Non-pigmented ciliary epithelial cell (primary cell): Measurements from ENCODE around the gene SLC24A3.

ENCODE experiments used
- DNase-seq: peaks from one replicate; pipeline ENCODE4 v3.0.0-alpha.2; 2010; ENCODE audit warnings: low read depth

The SLC24A3 gene

DNA sequence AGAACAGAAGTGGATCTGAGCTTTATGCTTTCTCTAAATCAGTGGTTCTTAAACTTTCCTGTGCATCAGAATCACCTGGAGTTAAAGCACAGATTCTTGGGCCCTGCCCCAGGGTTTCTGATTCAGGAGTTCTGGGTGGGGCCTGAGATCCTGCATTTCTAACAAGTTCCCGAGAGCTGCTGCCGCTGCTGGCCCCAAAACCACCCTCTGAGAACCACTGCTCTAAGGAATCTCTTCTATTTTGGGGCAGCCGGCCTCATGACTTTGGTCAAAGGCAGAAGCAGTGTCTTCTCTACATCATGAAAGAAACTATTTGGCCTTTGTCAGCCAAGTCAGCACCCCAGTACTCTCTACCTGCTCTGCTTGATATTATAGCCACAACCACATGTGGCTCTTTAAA, 503.5 kb downstream of the SLC24A3 start:
- no peak for DNase-seq

DNA sequence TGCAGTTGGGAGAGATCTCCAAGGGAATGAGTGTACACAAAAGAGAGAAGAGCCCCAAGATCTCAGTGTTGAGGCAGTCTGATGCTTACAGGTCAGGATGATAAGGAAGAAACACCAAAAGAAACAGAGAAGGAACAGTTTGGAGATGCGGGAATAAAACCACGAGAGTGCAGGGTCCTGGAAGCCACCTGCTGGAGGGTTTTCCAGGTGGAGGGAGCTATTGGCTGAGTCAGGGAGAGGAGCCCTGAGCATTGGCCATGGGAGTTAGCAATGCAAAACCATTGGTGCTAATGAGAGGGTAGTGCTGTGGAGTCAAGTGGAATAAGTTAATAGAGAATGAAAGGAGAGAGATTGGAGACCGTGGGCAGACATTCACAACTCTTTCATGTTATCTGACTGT, 506.4 kb downstream of the SLC24A3 start:
- DNase-seq = no peak

DNA sequence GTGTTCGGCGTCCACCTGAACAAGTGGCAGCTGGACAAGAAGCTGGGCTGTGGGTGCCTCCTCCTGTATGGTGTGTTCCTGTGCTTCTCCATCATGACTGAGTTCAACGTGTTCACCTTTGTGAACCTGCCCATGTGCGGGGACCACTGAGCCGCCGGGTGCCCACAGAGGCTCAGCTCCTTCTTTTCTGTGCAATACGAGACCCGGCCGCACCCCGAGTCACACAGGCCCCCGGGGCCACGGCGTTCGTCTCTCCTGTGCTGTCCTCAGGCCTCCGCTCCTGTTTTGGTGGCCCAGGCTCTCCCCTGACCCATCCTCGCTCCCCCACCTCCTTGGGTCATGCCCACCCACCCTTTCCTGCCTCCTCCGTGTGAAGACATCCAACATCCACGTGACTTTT, 508.5 kb downstream of the SLC24A3 start:
- no peak for DNase-seq

DNA sequence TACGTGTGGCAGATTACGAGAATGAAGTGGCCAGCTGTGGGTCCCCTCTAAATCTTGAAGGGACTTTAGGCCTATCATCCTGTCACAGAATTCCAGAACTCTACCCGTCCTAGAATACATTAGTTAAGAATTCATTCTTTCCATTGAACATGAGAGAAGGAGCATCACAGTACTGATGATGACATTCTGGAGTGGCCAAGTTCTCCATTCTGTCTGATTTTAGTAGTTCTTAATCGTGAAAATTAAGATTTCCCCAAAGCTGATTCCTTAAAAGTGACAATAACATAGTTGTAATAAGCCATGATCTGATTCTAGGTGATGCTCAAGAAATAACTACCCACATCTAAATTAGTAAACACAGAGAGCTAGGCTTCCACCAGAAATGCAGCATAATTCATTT, 510.6 kb downstream of the SLC24A3 start:
- DNase-seq = no peak

DNA sequence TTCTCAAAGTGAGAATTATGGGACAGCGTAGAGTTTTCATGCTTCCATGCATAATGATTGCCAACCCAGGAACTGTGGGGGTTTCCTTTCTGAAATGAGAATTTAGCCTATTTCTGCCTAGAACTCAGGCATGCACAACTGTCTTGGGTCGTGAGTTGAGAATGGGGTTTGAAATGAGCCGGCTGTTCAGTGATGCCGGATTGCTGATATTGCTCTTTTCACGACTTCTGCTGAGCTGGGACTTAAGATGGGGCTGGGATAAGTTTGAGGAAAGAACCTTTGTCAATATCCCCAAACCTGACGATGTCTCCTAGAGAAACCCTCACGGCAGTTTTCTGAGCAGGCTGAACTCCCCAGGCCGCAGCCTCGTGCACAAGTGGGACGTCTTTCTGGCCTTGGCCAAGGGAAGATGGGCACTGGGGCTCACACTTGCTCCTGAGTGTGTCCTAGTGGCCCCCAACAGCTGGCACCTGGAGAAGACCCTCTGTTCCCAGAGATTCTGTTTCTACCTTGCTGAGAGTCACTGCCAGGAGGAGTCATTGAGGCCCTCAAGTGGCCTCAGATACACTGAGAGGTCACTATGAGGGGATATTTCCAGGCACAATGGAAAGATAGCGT, 511.5 kb downstream of the SLC24A3 start:
- DNase-seq = no peak

DNA sequence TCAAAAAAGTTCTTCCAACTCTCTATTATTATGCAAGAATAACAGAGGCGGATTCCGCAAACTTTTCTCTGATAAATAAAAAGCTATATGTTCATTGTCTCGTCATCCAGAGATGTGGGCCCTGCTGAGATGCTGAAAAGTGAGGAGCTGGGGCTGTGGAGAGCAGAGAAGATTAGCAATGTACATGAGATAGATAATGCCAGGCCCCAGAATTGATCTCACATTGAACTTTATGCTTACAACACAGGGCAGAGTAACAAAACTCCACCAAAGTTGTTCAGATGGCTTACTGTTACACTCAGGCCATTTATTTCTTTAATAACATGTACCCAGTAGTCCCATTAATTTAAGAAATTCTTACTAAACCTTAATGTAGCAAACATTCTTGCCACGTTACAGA, 512.9 kb downstream of the SLC24A3 start:
- DNase-seq = no peak

DNA sequence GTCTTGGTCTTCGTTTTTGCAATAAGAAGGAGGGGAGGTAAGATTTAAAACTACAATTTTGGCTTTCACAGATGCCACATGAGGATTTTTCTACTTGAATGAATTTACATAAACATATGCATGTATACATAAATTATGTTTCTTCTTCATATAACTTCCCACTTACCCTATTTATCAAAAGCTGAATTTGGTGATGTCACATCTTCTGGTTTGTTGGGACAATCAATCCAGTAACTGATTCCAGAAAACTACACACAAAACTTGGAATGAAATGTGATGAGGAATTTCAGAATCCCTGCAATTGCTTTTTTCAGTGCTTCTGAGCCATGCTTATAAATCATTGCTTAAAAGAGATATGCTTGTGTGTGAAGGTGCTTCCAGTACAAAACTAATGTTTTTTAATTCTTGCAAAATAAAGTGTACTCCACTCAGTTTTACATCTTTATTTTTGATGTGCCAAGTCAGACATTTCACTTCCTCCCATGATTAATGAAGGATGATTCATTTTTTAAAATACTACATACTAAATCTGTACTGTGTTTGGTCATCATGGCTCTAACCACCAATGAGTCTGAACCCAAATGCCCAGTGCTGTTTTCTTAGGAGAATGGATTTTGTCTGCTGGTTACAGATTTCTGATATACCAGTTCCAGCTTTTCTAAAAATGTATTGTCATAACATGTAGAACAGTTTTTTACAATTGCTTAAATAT, 513.5 kb downstream of the SLC24A3 start:
- no peak for DNase-seq

DNA sequence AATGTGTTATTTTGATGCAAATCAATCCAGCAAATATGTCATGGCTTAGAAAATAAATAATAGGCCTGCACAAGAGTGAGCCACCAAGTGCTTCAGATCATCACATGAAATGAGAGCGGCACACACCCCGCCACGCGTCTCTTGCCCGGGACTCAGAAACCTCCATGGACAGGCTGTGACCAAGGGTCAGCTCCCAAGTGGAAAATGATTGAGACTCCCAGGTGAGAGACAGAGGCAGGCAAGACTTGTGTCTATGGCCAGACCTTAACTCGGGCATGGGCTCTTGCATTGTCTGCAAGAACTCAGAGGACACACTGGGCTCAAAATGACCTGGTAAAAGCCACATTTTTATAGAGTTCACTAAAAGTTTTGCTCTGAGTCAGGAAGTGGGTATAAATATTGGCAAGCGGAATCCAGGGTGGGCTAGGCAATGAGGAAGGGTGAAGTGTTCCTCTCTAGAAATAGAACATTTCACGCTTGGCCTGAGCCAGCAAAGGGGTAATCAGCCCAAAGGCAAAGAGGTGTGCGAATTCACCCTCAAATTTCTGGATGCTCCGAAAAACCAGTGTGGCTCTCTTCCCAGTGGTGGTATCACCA, 514.9 kb downstream of the SLC24A3 start:
- DNase-seq = no peak

DNA sequence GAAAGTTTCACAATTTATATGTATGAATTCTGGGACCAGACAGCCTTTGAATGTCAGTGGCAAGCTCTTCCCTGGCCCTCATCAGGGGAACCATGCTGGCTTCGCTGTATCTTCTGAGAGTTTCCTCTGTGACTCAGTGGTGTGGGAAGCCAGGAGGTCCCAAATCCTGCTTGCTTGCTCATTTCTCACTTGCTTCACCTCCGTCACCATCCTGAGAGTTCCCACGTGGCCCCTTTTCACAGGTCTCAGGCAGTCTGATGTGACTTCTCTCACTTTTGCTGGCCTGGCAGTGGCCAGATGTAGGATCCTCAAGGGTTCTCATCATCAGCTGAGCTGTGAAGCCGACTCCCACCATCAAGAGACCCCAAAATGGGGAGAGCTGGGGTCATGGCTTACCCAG, 517.2 kb downstream of the SLC24A3 start:
- no peak for DNase-seq

DNA sequence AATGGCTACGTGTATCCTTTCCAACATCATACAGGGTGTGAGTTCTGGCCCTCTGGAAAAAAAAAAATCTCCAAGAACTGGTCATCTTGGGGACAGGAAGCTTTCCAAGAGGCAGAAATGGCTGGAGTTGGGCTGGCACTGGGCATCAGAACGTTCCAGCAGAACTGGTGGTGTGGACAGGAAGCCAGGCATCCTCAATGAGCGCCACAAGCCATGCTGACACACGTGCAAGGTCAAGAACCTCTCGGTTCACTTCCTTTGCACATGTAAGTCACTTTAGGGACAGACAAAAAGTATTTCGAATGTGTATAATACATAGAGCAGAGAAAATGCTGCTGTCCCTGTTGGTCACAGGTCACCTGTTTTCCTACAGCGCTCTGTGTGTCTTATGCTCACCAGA, 518.3 kb downstream of the SLC24A3 start:
- DNase-seq = no peak

DNA sequence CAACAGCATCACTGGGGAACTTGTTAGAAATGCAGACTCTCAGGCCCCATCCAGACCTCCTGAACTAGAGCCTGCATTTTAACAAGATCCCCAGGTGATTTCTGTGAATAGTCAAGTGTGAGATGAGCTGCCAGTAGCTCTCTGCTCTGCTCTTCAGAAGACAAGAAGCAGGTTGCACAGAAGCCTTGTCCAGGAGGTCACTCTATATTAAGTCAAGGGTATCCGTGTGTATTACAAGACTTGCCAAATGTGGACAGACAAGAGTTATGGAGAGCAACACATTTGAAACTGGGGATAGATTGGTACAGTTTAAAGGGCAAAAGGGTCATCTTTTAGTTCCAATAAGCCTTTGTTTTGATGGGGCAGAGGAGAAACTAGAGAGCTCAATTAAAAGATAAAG, 522.4 kb downstream of the SLC24A3 start:
- no peak for DNase-seq

DNA sequence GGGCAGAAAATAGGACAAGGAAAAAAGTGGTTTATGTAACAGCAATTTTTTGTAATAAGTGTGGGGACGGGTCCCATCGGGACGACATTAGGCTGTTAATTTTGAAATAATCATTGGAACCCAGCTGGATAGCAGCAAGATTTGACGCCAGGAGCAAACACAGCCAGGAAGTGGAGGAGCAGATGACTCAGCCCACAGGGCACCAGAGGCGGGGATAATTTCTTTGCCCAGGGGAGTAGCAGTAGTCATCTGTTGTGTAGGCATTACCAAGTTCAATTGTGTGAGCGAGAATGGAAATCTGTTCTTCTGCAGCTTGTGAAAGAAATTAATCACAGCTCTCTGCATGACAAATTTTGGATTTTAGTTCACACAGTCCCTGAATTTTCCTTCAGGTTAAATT, 523.0 kb downstream of the SLC24A3 start:
- peak; percentile 37 for DNase-seq

DNA sequence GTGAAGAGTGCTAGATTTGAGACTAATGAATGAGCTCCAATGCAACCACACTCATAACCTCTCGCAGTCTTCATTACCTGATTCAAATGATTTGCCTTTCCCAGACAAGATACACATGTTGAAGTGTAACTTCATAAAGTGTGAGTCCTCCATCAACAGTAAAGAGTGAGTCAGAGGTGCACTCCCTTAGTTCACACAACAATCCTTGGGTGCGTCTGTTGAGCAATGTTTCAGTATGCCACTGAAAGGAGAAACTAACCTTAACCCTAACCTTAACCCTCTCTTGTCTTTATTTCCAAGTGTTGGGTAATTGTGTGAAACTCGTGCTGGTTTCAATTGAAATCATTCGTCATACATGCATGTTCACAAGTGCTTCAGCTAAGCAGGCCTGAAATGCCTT, 524.6 kb downstream of the SLC24A3 start:
- no peak for DNase-seq

DNA sequence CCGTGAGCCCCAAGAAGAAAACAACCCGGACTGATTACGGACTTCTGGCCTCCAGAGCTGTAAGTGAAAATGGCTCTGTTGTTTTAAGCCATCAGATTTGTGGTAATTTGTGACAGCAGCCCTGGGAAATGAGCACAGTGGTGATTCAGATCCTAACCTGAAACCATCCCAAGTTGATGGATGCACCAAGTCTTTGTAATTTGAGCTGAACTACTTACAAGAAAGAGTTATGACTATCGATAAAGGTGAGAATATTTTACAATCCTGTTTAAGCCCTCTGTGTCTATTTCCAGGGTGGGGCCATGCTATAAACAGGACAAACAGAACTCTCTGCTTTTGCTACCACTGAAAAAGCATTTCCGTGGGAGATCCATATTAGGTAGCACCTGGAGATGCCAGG, 526.5 kb downstream of the SLC24A3 start:
- DNase-seq = no peak

DNA sequence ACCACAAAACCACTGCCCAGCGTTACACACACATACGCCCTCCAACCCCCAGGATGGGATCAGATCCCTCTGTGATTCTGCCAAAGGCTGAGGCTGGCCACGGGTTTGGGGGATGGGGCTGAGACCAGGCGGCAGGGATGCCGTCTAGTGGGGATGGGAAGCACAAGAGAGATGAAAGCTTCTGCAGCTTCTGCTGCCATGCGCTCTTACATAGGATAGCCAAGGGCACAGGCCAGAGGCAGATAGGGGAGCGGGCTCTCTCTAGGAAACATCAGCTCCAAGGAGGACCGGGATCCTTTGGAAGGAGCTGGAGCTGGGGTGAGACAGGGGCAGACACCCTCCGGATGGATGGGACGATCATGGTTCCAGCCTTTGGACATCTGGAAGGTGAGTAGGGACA, 526.9 kb downstream of the SLC24A3 start:
- DNase-seq = no peak

DNA sequence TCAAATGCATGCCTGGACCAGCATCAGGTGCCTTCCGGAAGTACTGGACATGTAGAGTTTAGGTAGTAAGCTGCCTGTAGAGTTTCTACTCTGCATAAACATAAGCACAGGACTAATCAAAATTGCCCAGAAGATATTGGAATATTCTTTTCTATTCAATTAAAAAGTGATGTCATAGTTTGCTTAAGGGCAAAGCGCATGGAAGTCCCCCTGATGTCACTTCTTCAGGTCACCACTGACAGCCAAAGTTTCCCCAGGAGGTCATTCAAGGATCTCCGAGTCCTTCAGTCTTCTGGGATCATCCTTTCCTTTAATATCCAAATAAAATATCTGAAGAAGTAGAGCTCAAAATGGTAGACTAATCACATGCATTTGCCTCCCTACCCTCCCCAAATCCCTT, 528.1 kb downstream of the SLC24A3 start:
- DNase-seq = no peak

DNA sequence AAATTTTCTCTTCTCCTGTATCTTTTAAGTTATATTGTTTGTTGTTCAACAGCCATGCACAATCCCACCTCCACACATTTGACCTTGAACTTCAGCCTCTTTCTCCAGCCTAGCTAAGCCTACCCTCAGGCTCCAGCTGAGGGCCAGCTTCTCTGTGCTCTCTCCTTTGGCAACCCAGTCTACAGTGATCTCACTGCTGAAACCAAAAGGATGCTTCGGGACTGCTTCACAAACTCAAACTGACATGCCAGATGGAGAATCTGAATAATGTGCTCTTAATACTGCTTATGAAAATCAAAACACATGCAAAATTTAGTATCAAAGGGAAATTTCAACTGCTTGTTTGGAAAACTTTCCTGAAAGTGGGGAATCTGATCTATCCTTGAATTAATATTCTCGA, 529.5 kb downstream of the SLC24A3 start:
- DNase-seq = no peak

DNA sequence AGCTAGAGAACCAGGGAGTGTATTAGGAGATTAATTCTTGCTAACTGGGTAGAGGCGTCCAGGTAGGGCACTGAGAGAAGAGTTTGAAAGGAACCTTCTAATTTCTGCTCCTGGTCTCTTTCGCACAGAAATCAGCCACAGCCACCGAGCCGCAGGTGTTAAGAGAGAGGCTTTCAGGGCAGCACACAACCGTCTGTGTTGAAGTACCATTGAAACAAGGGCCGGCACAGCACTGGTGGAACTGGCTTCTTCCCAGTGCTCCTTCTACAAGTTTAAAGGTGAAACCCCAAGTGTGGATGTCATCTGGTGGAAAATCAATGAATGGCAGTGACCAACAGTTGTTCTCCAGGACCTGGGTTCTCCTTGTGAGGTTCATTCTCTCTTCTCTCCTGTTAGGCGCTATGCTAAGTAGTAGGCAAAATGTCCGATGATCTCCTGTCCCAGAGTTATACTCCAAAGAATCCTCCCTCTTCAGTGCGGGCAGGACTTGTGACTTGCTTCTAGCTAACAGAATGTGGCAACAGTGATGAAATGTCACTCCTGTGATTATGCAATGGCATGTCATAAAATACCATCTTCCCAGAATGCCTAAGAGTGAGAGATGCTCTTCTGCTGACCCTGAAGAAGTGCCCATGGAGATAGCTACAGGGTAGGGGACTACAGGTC, 530.7 kb downstream of the SLC24A3 start:
- DNase-seq = no peak

DNA sequence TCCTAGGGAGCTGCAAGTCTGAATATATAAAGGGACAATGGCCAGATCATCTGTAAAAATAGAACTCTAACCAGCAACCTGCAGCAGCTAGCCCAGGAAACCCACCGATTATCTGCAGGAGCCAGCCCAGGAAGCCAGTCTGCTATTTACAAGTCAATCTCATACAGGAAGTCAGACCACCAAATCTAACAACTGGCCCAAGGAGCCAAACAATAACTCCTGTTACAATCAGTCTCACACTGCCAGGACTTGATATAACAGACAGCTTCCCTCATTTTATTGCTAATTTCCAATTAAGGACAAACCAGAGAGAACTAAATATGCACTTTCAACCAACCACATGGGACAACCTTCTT, 531.2 kb downstream of the SLC24A3 start:
- DNase-seq = no peak

DNA sequence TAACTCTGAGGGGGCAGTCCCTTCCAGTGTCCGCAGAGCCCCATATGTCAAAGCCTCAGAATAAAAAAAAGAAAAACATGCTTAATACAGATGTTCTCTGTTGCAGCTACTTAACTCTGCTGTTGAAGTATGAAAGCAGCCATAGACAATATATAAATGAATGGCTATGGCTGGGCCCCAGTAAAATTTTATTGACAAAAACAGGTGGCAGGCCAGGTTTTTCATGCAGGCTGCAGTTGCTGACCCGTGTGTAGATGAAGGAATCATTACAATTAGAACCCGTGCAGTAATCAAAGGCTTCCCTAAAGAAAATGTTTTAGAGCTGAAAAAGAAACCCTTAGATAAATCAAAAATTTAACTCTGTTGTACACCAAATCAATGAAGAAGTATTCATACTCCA, 532.7 kb downstream of the SLC24A3 start:
- no peak for DNase-seq

DNA sequence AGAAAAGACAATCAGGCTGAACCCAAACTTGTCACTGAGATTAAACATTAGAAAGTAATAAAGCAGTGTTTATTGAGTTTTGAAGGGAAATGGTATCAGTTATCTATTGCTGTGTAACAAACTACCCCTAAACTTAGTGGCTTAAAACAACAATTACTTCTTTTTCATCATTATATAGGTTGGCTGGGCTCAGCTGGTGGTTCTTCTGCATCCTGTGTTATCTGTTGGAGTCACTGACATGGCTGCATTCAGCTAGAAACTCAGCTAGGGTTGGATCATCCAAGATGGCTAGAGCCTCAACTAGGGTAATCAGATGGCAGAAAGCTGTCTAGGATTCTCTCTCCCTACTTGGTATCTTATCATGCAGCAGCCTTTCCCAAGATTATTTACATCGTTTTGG, 533.1 kb downstream of the SLC24A3 start:
- no peak for DNase-seq

DNA sequence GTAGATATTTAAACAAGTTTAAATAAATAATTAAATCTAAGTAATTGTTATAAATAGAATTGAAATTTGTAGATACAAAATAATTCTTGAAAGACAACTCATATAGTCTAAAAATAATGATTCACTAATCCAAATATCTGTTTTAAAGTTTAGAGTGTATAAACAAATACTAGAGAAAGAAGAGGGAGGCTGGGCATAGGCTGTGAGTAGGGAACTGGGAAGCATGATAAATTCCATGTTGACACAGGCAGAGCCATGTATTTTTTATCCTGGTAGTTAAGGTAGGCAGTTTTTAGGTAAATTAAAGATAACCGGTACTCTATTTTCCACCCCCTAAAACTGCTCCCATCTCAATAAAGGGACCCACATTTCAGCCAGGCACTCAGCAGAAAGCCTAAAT, 534.0 kb downstream of the SLC24A3 start:
- DNase-seq = no peak

DNA sequence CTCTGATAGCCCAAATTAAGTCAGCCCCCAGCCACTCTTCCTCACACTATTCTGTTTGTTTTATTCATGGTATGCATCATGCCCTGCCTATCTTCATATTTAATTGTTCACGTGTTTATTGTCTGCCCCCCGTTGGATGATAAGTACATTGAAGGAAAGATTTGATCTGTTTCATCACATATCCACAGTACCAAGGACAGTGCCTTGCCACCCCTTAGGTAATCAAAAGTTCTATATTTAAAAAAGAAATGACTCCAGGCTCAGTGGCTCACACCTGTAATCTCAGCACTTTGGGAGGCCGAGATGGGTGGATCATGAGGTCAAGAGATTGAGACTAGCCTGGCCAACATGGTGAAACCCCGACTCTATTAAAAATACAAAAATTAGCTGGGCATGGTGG, 535.5 kb downstream of the SLC24A3 start:
- DNase-seq = no peak
